GM23248 (cell line): ENCODE data around the gene CTCF.

Experiments used
- EZH2 ChIP-seq: fragments of 200-600 bp; sonication (generic); IDR thresholded peaks from 2 replicates; pipeline ENCODE4 v1.6.1; 2018; ENCODE audit warnings: antibody characterized with exemption, mild to moderate bottlenecking; ENCODE audit not compliant: insufficient read depth, poor library complexity, severe bottlenecking
- EZH2phosphoT487 ChIP-seq: fragments of 200-600 bp; sonication (generic); IDR thresholded peaks from 2 replicates; pipeline ENCODE4 v1.6.1; 2018; ENCODE audit warnings: antibody characterized with exemption, moderate library complexity, mild to moderate bottlenecking, low read depth; ENCODE audit not compliant: insufficient read depth

GRCh38 chr16:67658849-67659674, 96.7 kb downstream of the CTCF start:
- no peak for TF ChIP-seq EZH2
- TF ChIP-seq EZH2phosphoT487, result no peak
